Stimulated activated CD4-positive, alpha-beta T cell treated with anti-CD3 and anti-CD28 coated beads, Interleukin-4, amount 100 ng/mL, for 4 hours (primary cell): ENCODE data around the gene FTO.
"Not testable (repeated sequence)": the region's sequence is repeated elsewhere in the genome, so short reads cannot be mapped to it uniquely, and the experiment has no call there.

Source experiments
- DNase-seq, 2 experiments: peaks; one replicate each; pipeline ENCODE4 v3.0.0-alpha.2; 2020

Gene FTO

GRCh38 chr16:53703590-53704444 is at the start of gene FTO, which contains the start of gene RPGRIP1L:
Gene FTO, plus strand, starts transcription at chr16:53704156.
Gene RPGRIP1L, minus strand, starts transcription at chr16:53703859. Its CDS starts 3,136 bp downstream, at chr16:53700723.
- DNase-seq = peak; percentile 94 to 97

- no peak for DNase-seq
These were observed 49.0 kb upstream of the FTO start for GRCh38 chr16:53654946-53655345.

- no peak for DNase-seq
These were observed 41.9 kb upstream of the FTO start for GRCh38 chr16:53662072-53662471.

DNA sequence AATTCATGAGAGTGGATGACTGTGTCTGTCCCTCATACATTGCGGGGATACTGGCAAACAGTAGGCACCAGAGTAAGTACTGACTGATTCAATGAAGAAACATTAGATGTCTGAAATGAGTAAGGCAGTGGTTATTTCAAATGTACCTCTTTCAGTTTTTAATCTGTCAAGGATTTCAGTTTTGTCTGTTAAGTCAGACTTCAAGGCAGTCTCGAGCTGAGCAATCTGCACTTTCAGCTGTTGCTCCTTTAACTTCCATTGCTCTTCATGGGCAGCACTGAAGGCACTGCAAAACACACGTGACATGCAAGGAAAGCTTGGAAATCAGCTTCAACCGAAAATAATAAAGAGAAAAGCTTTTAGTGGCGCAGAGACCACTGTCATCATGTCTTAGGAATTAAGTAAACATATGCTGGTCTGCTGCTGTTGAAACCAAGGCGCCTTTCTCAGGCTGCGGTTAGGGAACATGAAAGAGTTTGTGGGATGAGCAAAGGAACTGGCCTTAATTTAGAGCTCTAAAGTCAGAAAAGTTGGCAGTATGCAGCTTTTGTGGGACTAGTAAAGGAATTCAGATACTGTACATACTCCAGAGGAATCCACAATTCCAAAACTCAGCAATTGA is 39.1 kb upstream of the FTO start:
- DNase-seq = peak in 1 of 2 experiments; percentile 0

GRCh38 chr16:53666786-53667415 is 37.1 kb upstream of the FTO start:
- DNase-seq = no peak

DNA sequence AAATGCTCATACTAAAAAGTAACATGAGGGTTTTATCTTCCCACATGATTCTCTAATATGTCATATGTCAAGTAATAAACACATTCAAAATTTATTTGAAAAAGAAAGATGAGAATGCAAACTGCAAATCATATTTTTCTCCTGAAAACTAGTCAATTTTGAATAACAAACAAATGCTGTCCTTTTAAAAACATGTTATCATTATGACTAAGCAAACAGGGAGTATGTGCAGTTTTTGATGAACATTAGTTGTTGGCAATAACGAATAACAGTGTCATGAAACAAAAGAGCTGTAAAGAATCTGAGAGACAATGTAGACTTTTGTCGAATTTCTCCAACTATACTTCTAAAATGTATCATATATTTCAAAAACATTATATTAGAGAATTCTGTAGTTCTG is 35.1 kb upstream of the FTO start:
- DNase-seq = no peak

- no peak for DNase-seq
These were observed 31.5 kb upstream of the FTO start for GRCh38 chr16:53672461-53672860.

DNA sequence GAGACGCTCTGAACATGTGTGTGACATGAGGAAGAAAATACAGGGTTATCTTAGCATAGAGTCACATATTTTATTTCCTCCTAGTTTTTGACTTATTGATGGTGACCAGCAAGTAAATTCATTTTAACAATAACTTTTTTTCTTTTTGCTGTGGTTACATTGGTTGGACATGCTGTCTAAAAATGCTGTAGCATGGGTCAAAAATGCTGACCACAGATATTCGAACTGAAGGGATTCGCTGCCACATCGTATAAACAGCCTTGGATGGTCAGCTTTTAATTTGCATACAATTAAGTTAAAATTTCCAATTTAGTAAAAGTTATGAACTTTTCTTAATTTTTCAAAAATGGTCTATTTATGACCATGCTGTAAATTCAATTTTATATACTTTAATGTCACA is 30.8 kb upstream of the FTO start:
- no peak for DNase-seq

DNA sequence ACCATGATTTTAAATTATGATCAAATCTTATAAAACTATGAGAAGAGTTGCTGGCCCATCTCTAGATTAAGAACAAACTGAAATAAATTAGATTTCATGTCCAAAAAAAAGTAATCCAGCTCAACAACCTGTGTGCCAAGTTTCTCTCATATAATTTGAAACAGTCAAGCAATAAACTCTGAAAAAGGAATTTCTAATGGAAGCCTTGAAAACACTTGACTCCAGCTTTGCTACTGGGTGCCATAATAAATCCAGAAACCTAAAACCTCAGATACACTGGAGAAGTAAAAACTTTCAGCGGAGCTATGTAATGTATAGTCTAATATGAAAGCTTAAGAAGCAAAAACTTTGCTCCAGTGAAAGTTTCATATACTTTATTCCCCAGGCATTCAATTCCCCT is 25.8 kb upstream of the FTO start:
- DNase-seq = no peak

DNA sequence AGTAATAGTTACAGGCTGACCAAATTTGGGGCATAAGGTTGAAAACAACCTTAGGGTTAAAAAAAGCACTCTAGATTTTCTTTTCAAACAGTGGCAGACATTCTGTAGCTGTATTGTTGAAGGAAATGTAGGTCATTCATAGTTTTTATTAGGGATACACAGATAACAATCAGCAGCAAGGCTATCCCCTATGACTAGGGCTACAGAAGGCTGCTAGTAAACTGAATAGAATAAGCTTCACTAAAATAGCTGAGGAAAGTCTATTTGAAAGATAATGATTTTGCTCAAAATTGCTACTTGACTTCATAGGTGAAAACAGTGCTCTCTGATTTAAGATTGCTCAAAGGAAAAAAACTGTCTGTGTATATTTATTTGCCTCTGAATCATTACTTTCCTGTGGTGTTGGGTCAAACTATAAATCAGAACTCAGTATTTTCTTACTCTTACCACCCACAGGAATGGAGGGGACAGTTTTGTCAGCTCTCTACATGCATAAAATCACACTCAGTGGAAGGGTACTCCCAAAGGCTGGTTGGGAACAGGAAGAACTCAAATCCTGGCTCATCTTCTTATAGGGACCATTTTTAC is 25.1 kb upstream of the FTO start:
- no peak for DNase-seq

DNA sequence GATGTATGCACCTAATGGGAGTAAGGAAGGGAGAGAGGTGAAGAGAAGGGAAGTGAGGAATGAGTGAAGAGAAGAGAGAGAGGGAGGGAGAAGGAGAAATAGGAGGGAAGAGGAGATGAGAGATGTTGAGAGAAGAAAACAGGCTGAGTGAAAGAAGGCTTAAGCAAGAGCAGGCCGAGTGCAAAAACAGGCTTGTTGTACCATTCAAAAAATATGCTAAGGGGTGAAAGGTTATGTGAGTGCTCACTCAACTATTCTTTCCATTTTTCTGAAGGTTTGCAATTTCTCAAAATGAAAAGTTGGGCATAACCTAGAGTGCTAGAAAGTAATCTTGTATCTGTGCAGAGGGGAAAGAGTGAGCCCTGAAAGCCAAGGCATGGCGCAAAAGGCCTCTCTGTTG is 23.2 kb upstream of the FTO start:
- no peak for DNase-seq

DNA sequence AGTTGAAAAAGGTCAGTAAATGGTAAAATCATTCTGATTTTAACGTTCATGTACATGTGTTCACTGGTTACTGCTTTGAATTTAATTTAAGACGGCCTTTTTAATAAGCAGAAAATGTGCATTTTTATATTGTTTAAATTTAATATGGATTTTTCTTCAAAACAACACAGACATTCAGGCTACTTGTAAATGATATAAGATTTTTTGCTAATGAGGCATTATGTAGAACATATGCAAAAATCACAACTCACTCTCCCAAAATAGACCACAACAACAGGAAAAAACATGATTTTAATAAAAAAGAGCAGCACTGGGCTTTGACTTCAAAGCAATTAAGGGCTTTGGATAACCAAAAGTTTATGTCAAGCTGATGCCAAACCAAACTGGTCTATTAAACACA is 22.6 kb upstream of the FTO start:
- no peak for DNase-seq

DNA sequence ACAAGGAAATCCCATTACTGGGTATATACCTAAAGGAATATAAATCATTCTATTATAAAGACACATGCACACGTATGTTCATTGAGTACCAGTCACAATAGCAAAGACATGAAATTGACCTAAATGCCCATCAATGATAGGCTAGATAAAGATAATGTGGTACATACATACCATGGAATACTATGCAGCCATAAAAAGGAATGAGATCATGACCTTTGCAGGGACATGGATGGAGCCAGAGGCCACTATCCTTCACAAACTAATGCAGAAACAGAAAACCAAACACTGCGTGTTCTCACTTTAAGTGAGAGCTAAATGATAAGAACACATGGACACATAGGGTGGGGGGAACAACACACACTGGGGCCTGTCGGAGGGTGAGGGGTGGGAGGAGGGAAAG is 18.6 kb upstream of the FTO start:
- DNase-seq = not testable (repeated sequence)

- no peak for DNase-seq
These were observed 17.2 kb upstream of the FTO start for GRCh38 chr16:53686710-53687109.

DNA sequence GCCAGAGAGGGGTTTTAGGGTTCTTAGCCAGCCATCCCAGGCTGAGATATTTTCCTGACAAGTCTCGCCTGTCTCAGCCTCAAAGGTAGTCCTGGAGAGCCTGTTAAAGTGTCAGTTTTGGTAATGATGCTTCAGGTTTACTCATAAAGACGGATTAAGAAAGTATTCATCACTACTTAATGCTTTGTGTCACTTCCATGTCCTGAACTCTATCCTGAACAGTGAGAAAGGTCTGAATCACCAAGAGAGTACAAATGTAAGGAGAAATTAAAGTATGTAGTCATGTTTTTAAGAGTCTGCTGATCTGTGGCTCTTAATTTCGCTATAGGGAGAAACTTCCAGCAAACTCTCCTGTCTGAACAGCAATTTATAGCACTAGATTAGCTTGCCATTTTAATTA is 14.3 kb upstream of the FTO start:
- no peak for DNase-seq

DNA sequence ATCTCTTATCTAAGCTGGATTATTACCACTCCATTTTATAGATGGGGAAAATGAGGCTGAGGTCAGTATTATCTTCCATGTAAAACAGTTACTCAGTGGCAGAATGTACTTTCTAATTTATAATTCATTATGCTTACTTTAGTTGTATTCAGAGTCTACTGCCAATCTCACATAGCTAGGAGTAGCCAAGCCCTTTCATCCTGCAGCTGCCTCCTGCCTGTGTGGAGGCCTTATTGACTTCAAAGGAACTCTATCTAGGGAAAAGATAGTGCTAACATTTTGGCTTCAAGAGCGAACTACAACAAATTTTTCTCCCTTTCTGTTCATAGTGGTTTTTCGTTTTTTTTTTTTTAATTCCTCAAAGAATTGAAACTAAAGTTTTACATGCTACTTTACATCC is 13.2 kb upstream of the FTO start:
- no peak for DNase-seq

GRCh38 chr16:53692146-53692545 is 11.8 kb upstream of the FTO start:
- DNase-seq = no peak

DNA sequence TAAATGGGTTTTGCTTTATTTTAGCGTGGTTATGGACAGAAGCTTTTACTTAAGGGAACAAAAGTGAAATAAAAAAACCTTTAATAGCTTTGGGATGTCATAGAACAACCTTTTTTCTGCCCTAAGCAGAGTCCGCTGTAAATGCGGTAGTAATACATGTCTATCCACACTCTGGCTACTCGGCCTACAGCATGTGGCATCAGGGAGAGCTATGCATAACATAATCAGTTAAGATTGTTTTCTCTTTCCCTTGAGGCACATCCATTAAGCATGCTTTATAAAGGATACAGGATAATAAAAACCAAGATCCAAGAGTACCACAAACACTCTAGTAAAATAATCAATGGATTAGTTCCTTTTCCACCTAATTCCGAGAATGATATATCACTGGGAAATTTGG is 10.6 kb upstream of the FTO start:
- DNase-seq = no peak

DNA sequence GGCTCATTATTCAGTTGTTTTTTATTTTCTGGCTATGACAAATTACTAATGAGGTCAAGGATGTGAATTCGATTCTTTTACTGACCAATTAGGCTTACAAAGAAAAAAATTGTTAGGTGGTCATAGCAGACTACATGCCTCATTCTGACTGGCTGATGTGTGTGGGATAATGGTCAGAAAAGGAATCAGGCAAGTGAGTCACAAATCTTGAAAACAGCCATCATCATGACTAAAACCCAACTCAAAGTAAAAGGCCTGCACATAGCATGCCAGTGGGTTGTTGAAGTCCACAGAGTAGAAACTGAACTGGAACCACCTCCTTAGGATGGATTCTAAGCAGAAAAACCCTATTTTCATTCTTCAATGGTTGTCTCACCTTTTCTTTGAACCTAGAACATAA is 8.9 kb upstream of the FTO start:
- no peak for DNase-seq

GRCh38 chr16:53698271-53698670 is 5.7 kb upstream of the FTO start:
- not testable (repeated sequence) for DNase-seq

DNA sequence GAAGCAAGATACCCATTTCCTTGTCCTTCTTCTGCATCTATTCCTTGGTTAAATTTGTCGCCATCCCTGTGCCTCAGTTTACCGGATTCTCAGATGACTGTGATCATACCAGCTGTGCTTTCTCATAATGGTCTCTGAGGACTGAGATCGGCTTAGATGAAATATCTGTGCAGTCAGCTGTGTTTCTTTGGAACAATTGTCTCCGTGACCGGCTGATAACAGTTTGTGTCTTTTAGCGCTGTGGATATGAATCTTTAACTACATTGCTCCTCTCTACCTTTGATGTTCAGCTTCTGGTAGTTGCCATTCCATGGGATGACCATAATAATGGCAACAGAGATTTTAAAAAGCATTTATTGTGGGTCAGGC is 473 bp downstream of the FTO start:
- no peak for DNase-seq

GRCh38 chr16:53707671-53708070 is 3.7 kb downstream of the FTO start:
- DNase-seq = no peak

DNA sequence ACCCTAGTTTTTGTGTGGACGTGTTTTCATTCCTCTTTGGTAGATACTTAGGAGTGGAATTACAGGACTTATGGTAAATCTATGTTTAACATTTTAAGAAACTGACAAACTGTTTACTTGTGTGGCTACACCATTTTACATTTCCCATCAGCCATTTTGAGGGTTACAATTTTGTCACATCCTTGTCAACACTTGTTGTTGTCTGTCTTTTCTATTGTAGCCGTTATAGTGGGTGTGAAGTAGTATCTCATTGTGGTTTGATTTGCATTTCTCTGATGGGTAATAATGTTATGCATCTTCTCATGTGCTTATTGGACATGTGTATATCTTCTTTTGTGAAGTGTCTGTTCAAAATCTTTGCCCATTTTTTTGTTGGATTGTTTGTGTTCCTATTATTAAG is 4.5 kb downstream of the FTO start:
- DNase-seq = no peak

DNA sequence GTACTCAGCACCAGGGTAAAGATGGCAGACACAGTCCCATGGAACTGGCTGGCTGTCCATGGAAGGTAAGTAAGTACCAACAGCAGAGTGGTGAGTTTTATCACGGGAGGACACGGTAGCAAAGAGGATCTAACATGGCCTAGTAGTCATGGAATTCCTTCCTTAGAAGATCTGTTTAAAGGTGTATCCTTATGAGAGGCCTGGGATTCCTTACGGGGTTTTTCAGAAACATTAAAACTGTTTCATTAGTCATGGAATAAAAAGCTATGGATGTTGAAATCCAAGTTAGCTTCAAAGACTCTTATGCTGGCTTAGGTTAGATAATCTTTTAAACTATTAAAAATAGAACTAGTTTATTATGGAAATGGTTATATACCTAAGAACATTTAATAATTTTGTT is 7.4 kb downstream of the FTO start:
- no peak for DNase-seq
